Measurements from ENCODE around the gene ZGRF1. TPM values are rescaled to one million over a fixed set of nuclear protein-coding genes. Genes with fewer than 3 reads are reported as not detected.

The ZGRF1 gene
- total RNA-seq, 1 experiment from 2014 or later = 6.9 TPM

- intact Hi-C loops (cut with micrococcal nuclease) = no loop called here
- peaks cover 4% of the 10 kb centered on the region for H3K36me3 Mint-ChIP-seq (ENCODE audit: insufficient read depth, unreplicated experiment)
- no peak for DNase-seq (ENCODE audit: unreplicated experiment)
- TF ChIP-seq, protein P1, sequence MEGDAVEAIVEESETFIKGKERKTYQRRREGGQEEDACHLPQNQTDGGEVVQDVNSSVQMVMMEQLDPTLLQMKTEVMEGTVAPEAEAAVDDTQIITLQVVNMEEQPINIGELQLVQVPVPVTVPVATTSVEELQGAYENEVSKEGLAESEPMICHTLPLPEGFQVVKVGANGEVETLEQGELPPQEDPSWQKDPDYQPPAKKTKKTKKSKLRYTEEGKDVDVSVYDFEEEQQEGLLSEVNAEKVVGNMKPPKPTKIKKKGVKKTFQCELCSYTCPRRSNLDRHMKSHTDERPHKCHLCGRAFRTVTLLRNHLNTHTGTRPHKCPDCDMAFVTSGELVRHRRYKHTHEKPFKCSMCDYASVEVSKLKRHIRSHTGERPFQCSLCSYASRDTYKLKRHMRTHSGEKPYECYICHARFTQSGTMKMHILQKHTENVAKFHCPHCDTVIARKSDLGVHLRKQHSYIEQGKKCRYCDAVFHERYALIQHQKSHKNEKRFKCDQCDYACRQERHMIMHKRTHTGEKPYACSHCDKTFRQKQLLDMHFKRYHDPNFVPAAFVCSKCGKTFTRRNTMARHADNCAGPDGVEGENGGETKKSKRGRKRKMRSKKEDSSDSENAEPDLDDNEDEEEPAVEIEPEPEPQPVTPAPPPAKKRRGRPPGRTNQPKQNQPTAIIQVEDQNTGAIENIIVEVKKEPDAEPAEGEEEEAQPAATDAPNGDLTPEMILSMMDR (IDR thresholded peaks at IDR 0.05; ENCODE audit: unreplicated experiment) = no peak
- no peak overlapping the region for H3K27ac Mint-ChIP-seq (ENCODE audit: low read depth, unreplicated experiment)
- BruUV-seq (replicated peaks) = no TSS peak
- H3K27me3 Mint-ChIP-seq (ENCODE audit: insufficient read depth, unreplicated experiment) = no peaks in the 10 kb centered on the region
- no peak overlapping the region for H3K4me3 Mint-ChIP-seq (ENCODE audit: unreplicated experiment)
- H3K4me1 Mint-ChIP-seq (ENCODE audit: insufficient read depth, unreplicated experiment) = no peaks in the 10 kb centered on the region
- POLR2A ChIA-PET = no interaction called here
- CTCF ChIA-PET = interaction anchor here (0.5 to 0.6 kb wide), 2 partner anchors 22 to 240 kb away, joined by 3 read pairs; no protein-coding TSS in a partner anchor
- H3K9me3 Mint-ChIP-seq (ENCODE audit: unreplicated experiment) = peaks cover 12% of the 10 kb centered on the region
Observed at GRCh38 chr4:112593438-112594133, 43.1 kb downstream of the ZGRF1 start.

- TF ChIP-seq, protein P1 (IDR thresholded peaks at IDR 0.05; ENCODE audit: unreplicated experiment) = no peak
- CTCF ChIA-PET = interaction anchor here (0.6 kb wide), 1 partner anchor 23 kb away, joined by 3 read pairs; no protein-coding TSS in a partner anchor
- H3K9me3 Mint-ChIP-seq (ENCODE audit: unreplicated experiment) = peaks cover 12% of the 10 kb centered on the region
- no TSS peak for BruUV-seq (replicated peaks)
- H3K27ac Mint-ChIP-seq (ENCODE audit: low read depth, unreplicated experiment) = no peak overlapping the region
- DNase-seq (ENCODE audit: unreplicated experiment) = no peak
- H3K36me3 Mint-ChIP-seq (ENCODE audit: insufficient read depth, unreplicated experiment) = peaks cover 4% of the 10 kb centered on the region
- intact Hi-C loops (cut with micrococcal nuclease) = no loop called here
- no peaks in the 10 kb centered on the region for H3K27me3 Mint-ChIP-seq (ENCODE audit: insufficient read depth, unreplicated experiment)
- no peaks in the 10 kb centered on the region for H3K4me1 Mint-ChIP-seq (ENCODE audit: insufficient read depth, unreplicated experiment)
- POLR2A ChIA-PET = no interaction called here
- H3K4me3 Mint-ChIP-seq (ENCODE audit: unreplicated experiment) = no peak overlapping the region
Observed at GRCh38 chr4:112592717-112593116, 44.0 kb downstream of the ZGRF1 start.

DNA sequence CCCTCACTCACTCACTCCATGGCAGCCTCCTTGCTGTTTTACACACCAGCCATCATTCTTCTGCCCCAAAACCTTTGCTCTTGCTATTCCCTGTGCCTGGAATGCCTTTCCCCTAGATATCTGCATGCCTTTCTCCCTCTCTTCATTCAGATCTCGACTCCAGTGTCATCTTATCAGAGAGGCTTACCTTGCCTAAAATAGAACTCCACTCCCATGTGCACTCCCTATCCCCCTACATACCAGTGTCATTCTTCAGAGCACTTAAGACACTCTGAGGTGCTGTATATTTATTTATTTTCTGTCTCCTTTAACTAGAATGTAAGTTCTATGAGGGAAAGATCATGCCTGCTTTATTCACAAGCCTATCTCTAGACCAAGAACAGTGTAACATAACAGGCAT, 45.1 kb downstream of the ZGRF1 start:
- TF ChIP-seq, protein P1 (IDR thresholded peaks at IDR 0.05; ENCODE audit: unreplicated experiment) = no peak
- no TSS peak for BruUV-seq (replicated peaks)
- Mint-ChIP-seq H3K27me3 (ENCODE audit: insufficient read depth, unreplicated experiment) (no peaks in the 10 kb centered on the region), H3K36me3 (ENCODE audit: insufficient read depth, unreplicated experiment) (peaks cover 4% of the 10 kb centered on the region), H3K9me3 (ENCODE audit: unreplicated experiment) (peaks cover 12% of the 10 kb centered on the region), H3K4me1 (ENCODE audit: insufficient read depth, unreplicated experiment) (no peaks in the 10 kb centered on the region), H3K27ac (ENCODE audit: low read depth, unreplicated experiment) (no peak overlapping the region), H3K4me3 (ENCODE audit: unreplicated experiment) (no peak overlapping the region)
- intact Hi-C loops (cut with micrococcal nuclease) = no loop called here
- DNase-seq (ENCODE audit: unreplicated experiment) = no peak
- ChIA-PET CTCF (no interaction called here), POLR2A (no interaction called here)

DNA sequence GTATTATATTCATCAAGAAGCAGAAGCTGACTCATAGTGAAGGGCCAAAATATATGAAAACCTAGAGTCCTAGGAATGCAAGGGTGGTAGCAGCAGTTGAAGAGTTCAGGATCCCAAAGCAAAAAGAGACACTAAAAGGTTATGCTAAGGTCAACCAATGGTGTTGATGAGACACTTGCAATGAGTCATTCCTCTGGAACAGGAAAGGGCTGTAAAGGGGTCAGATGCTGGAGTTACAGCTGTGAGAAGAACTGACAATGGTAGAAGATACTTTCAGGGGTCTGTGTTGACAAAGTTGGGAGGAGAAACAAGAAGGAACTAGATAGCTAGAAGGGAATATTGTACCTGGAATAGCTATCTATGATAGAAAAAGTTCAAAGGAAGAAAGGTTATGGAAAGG, 47.5 kb downstream of the ZGRF1 start:
- Mint-ChIP-seq H3K4me3 (ENCODE audit: unreplicated experiment) (no peak overlapping the region), H3K9me3 (ENCODE audit: unreplicated experiment) (peaks cover 12% of the 10 kb centered on the region), H3K36me3 (ENCODE audit: insufficient read depth, unreplicated experiment) (peaks cover 4% of the 10 kb centered on the region), H3K4me1 (ENCODE audit: insufficient read depth, unreplicated experiment) (no peaks in the 10 kb centered on the region), H3K27ac (ENCODE audit: low read depth, unreplicated experiment) (no peak overlapping the region), H3K27me3 (ENCODE audit: insufficient read depth, unreplicated experiment) (no peaks in the 10 kb centered on the region)
- no TSS peak for BruUV-seq (replicated peaks)
- intact Hi-C loops (cut with micrococcal nuclease) = no loop called here
- ChIA-PET POLR2A (no interaction called here), CTCF (interaction anchor here (0.6 to 1.2 kb wide), 3 partner anchors 12 to 218 kb away, joined by 3 to 5 read pairs (median 3); no protein-coding TSS in a partner anchor)
- peak; percentile 29 for DNase-seq (ENCODE audit: unreplicated experiment)
- TF ChIP-seq, protein P1 (IDR thresholded peaks at IDR 0.05; ENCODE audit: unreplicated experiment) = no peak
